Chondrocyte (in vitro differentiated cells): ENCODE results near the gene MYO1D. TPM values are rescaled to one million over a fixed set of nuclear protein-coding genes. Genes with fewer than 3 reads are reported as not detected.

Experiments
- DNase-seq: peaks from one replicate; pipeline ENCODE4 v3.0.0; 2021; ENCODE audit warnings: mixed read lengths, low spot score
- H3K27ac Mint-ChIP-seq: one replicate; pipeline ENCODE4 v1.8.0; 2021; ENCODE audit warnings: mild to moderate bottlenecking, moderate library complexity, mixed read lengths; ENCODE audit not compliant: unreplicated experiment
- H3K27me3 Mint-ChIP-seq: 2 replicates; pipeline ENCODE4 v1.8.0; 2021; ENCODE audit warnings: low read depth, mixed read lengths
- H3K36me3 Mint-ChIP-seq: 2 replicates; pipeline ENCODE4 v1.8.0; 2021; ENCODE audit warnings: low read depth, mixed read lengths
- H3K4me1 Mint-ChIP-seq: 2 replicates; pipeline ENCODE4 v1.8.0; 2021; ENCODE audit warnings: low read depth, mild to moderate bottlenecking, mixed read lengths
- H3K4me3 Mint-ChIP-seq: one replicate; pipeline ENCODE4 v1.8.0; 2021; ENCODE audit warnings: mild to moderate bottlenecking, moderate library complexity, mixed read lengths; ENCODE audit not compliant: unreplicated experiment
- H3K9me3 Mint-ChIP-seq: 2 replicates; pipeline ENCODE4 v1.8.0; 2021; ENCODE audit warnings: low read depth, mixed read lengths
- CTCF ChIP-seq: fragments of 200-600 bp; sonication (generic); IDR thresholded peaks from 2 replicates; pipeline ENCODE4 v1.5.0; 2021; ENCODE audit warnings: antibody characterized with exemption, mild to moderate bottlenecking, moderate library complexity
- total RNA-seq: library from RNA; stranded (reverse); gene quantifications from 3 replicates; pipeline ENCODE4 v1.2.1, GENCODE V29; 2021

Gene MYO1D
- total RNA-seq, 1 donor from 2014 or later = 107 TPM

- Mint-ChIP-seq H3K36me3 (peaks cover 1% of the 10 kb centered on the region), H3K27me3 (no peaks in the 10 kb centered on the region), H3K9me3 (no peaks in the 10 kb centered on the region), H3K4me1 (no peaks in the 10 kb centered on the region), H3K27ac (no peak overlapping the region), H3K4me3 (no peak overlapping the region)
- no peak for DNase-seq
- no peak for TF ChIP-seq CTCF
Measured at GRCh38 chr17:32731556-32732295, 145.2 kb downstream of the MYO1D start.

GRCh38 chr17:32727681-32728080, 149.2 kb downstream of the MYO1D start:
- Mint-ChIP-seq H3K9me3 (peaks cover 6% of the 10 kb centered on the region), H3K4me1 (peaks cover 3% of the 10 kb centered on the region), H3K36me3 (peaks cover 18% of the 10 kb centered on the region), H3K27ac (no peak overlapping the region), H3K4me3 (no peak overlapping the region), H3K27me3 (no peaks in the 10 kb centered on the region)
- no peak for TF ChIP-seq CTCF
- no peak for DNase-seq

- Mint-ChIP-seq H3K9me3 (peaks cover 8% of the 10 kb centered on the region), H3K4me1 (peaks cover 3% of the 10 kb centered on the region), H3K27me3 (no peaks in the 10 kb centered on the region), H3K27ac (no peak overlapping the region), H3K36me3 (peaks cover 30% of the 10 kb centered on the region), H3K4me3 (no peak overlapping the region)
- no peak for TF ChIP-seq CTCF
- DNase-seq = no peak
Measured at GRCh38 chr17:32725697-32726096, 151.2 kb downstream of the MYO1D start.

GRCh38 chr17:32723310-32723955, 153.5 kb downstream of the MYO1D start:
- peaks cover 3% of the 10 kb centered on the region for H3K4me1 Mint-ChIP-seq
- DNase-seq = no peak

More at GRCh38 chr17:32723310-32723955, 153.5 kb downstream of the MYO1D start:
- Mint-ChIP-seq H3K27ac (no peak overlapping the region), H3K27me3 (no peaks in the 10 kb centered on the region), H3K36me3 (peaks cover 41% of the 10 kb centered on the region), H3K9me3 (peaks cover 8% of the 10 kb centered on the region), H3K4me3 (no peak overlapping the region)
- TF ChIP-seq CTCF = no peak
